GM19372 (cell line): ENCODE data around the gene ALDH16A1.

Experiments used
- ATAC-seq: cut with Tn5 transposase; IDR thresholded peaks from one replicate; pipeline ENCODE4 v1.9.1; 2021; ENCODE audit warnings: mild to moderate bottlenecking, low read depth, moderate library complexity; ENCODE audit not compliant: unreplicated experiment

The ALDH16A1 gene

DNA sequence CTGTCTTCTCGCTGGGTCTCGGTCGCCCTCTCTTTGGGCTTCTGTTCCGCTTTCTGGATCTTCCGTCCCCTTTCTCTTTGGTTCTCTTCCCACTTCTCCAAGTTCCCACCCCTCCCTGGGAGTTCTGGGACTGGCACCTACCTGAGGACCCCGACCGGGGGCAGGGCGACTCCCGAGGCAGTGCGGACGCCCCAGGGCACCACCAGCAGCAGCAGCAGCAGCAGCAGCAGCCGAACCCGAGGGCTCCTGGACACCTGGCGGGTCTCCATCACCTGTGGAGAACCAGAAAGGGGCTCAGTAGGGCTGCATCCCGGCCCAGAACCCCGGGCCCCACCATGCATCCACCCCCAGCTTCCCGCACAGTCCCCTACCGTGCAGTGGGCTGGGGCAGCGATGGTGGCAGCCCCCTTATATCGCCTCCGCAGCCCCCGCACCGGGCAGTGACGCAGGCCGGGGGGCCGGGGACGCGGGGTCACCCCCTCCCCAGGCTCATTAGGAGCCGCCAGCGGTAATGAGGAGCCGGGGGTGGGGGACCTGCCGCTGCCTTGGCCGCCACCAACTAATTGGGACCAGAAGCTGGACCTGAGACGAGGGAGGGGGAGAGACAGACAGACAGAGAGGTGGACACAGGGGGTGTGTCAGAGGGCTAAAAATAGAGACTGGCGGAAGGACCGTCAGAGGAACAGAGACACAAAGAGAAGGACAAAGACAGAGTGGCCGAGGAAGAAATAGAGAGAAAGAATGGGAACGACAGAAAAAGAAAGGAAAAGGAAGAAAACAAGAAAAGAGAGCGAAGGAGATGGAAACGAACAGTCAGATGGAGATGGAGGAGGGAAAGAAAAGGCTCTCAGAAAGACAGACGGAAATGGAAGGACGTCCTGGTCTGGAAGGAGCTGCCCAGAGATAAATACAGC is 29.7 kb upstream of the ALDH16A1 start, which contains the start of gene PTH2:
Gene PTH2, minus strand, starts transcription at position 371 of the 914 bp plus-strand sequence. Its CDS starts 102 bp downstream, at position 269.
- ATAC-seq = no peak

DNA sequence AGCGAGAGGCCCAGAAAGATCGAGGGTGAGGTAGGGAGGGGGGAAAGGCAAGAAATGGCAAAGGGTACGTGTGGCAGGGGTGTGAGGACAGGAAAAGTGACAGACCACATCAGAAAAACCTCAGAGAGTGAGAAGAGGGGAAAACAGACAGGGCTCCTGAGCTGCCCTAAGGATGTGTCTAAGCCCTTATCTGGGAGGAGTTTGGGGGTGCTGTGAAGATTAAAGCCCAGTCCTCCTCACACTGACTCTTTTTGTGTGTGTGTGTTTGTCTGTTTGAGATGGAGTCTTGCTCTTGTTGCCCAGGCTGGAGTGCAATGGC is 29.1 kb upstream of the ALDH16A1 start:
- no peak for ATAC-seq

DNA sequence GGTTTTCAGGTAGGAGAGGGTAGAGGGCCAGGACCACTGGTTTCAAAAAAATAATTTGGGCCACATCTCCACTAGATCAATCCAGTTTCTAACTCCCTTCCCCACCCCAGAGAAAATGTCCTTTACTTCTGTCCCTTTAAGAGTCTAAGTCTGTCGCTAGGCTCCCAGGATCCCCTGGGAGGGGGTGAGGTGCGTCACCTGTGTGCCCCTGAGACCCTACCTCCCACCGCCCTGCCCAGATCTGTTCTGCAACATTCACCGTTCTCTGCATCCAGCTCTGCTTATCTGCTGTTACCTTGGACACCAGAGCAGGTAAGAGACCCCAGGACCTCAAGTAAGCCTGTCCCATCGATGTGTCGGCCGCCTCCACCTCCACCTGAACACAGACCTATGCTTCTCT is 27.8 kb upstream of the ALDH16A1 start, which contains the start of gene GFY:
Gene GFY, plus strand, starts transcription at position 211 of the 400 bp plus-strand sequence. CDS start 1,043 bp downstream, outside the sequence.
- no peak for ATAC-seq

DNA sequence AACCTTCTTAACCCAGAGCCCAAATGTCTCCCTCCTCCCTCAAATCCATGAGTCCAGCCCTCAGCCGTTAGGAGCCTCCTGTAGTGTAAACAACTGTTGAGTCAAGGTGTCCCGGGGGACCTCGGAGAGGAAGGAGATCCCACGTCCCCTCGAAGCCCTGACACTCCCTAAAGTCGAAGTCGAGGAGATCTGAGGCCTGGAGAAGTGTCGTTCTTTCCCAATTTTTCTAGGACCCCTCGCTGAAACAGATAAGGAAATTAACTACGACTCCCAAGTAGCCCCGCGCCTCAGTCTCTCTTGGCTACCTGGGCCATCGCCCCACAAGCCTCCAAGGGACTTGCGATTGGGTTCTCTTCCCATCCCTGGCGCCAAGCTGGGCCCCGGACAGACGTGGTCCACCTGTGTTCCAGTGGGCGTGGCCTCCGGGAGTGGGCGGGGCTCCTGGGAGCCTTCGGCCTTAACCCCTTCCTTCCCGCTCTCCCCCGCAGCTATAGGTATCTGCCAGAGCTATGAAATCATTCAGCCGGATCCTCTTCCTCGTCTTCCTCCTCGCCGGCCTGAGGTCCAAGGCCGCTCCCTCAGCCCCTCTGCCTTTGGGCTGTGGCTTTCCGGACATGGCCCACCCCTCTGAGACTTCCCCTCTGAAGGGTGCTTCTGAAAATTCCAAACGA is 27.0 kb upstream of the ALDH16A1 start:
- no peak for ATAC-seq

DNA sequence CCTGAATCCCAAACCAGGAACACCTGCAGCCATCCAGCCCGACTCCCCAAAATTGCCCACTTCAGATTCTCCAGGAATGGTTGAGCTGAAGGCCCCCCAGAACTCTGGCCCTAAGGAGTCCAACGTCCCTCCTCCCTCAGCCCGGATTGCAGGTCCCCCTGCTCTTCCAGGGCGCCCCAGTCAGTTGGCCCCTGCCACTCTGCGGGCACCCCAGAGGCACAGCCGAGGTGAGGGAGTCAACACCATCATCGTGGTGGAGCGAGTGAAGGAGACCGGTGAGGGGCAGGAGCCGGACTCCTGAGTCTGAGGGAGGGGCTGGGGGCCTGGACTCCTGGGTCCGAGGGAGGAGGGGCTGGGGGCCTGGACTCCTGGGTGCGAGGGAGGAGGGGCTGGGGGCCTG is 25.7 kb upstream of the ALDH16A1 start:
- no peak for ATAC-seq

DNA sequence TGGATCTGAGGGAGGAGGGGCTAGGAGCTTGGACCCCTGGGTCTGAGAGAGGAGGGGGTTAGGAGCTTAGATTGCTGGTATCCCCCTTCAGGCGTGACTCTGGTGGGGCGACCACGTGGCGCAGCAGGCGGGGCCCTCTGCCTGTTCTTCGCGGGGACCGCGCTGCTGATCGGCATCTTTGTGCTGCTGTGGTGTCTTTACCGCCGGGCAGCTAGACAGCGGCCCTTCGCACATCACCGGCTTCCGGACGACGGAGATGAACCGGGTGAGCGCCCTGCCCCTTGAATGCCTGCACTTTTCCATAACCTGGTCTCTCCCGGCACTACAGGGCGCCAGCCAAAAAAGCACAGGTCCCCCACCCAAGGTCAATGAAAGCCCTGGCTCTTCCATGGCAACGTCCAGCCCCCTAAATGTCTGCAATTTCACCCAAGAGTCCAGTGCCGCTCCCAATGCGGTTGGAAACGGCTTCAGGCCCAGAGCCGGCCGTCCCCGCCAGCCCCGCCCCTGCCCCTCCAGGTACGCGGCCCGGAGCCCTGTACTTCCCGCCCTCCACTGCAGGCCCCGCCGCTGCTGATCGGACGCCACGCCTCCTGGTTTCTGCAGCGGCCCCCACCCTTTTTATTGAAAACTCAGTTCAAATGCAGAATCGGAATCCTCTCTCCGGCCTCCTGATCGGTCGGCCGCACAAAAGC is 25.0 kb upstream of the ALDH16A1 start:
- no peak for ATAC-seq

DNA sequence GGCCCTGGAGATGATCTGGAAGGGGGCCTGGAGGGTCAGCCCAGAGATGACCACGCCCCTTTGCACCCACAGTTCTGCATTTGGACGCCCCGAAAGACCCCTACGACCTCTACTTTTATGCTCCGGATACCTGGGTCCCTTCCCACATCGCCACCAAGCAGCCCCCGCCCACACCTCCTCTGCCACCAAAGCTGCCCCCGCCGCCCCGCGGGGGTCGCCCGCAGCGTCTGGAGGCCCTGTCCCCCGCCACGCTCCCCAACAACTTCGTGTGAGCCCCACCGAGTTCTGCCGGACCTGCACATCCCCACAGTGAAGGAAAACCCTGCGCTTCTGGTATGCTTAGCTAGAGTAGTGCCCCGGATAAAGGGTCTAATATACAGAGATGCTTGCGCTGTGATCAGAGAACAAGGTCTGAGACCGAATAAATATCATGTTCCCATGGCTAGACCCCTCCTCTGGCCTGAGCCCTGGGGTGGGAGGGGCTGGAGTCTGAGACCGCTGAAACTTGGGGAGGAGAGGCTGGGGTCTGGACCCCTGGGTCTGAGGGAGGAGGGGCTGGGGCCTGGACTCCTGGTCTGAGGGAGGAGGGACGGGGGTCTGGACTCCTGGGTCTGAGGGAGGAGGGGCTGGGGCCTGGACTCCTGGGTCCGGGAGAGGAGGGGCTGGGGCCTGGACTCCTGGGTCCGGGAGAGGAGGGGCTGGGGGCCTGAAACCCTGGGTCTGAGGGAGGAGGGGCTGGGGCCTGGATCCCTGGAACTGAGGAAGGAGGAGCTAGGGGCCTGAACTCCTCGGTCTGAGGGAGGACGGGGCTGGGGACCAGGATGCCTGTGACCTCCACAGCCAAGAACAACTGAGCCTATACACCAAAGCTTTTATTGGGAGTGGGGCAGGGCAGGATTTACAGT is 24.2 kb upstream of the ALDH16A1 start:
- no peak for ATAC-seq

DNA sequence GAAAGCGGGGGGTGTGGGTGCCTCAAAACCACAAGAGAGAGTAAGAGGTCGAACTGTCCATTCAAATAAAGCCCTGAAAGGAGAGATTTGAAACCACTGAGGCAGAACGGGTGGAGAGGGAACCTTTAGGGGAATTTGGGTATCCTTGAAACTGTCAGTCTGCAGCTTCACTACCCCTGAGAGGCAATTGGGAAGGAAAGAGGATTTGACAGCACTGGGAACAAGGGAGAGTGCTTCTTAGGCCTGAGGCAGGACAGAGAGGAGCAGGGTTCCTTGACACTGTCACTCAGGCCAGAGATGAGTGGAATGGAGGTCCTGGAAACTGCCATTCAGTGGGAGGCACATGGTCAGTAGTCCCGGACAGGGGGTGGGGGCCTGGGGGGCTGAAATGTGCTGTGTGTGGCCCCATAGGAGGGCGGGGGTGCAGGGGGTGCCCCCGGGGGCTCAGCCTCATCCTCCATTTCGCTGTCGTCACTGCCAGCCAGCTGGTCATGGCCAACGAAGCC is 22.8 kb upstream of the ALDH16A1 start:
- no peak for ATAC-seq

DNA sequence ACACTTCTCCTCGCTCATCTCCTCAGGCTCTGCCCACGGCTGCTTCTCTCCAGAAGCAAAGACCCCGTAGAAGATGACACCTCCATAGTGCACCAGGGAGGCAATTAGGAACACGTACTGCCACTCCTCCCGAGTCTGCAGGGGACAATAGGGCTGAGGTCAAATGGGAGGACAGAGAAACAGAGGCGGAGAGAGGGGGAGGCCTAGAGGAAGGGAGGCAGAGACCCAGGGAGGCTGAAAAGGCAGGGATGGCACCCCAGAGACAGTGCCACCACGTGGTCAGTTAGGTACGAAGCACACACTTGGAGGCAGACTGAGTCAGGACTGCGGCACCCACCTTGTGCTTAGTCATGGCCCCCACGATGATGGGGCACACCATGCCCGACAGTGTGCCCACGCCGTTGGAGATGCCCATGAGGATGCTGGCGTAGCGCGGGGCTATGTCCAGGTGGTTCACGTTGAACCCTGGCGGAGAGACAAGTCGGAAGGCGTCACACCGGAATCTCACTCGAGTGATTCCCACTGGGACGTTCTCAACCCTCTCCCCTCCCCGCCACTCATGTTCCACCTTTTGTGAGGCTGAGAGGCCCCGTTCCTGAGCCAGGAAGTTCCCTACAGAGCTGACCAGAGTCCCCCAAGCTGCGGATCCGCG is 22.2 kb upstream of the ALDH16A1 start:
- ATAC-seq = no peak

DNA sequence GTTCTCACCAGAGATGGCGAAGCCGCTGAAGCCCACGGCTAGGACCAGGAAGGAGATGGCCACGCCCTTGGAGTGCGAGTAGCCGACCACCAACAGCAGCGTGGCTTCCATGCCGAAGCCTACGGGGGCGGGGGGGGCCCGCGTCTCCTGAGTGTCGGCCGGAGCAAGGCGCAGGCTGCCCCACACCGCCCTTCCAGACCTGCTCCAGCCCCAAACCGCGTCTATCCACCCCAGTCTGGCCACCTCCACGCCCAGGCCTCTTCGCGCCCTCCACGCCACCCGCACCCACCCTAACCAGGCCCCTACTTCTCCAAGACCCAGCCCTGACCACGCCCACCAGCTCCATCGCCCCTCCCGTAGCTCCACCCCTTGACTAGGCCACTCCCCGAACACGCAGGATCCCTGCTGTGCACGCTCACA is 21.7 kb upstream of the ALDH16A1 start:
- ATAC-seq = no peak

DNA sequence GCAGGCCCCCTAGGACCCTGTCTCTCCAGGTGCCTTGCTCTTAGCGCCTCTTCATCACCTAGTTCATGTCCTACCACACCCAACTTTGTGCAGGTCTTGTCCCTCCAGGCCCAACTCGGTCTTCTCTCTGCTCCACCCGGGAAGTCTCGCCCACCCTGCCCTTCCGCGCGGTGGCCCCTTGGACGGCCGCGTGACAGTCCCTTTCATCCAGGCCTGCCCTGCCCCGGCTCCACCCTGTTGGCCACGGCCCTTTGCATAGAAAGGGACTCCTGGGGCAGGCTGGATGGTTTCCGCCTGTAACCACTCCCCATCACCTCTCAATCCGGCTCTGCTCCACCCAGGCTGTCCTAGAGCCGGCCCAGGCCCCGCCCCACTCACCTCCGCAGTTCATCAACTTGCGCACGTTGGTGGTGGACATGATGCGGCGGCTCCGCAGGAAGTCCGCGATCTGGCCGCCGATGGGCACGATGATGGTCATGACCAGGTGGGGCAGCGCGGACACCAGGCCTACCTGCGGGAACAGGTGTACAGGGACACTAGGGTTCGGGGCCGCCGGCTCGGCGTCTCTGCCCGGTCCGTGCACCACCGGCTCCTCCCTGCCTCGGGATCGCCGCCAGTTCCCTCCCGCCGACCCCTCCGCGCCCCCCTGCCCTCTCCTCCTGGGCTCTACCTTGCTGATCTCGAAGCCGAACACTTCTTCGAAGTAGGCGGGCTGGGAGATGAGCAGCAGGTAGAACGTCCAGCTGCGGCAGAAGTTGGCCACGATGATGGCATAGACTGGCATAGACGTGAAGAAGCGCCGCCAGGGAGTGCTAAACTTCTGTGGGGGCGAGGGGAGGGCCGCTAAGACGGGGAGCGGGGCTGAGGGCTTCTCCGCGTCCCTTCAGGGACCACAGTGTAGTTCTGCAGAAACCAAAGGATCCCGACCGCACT is 20.6 kb upstream of the ALDH16A1 start:
- ATAC-seq = no peak

DNA sequence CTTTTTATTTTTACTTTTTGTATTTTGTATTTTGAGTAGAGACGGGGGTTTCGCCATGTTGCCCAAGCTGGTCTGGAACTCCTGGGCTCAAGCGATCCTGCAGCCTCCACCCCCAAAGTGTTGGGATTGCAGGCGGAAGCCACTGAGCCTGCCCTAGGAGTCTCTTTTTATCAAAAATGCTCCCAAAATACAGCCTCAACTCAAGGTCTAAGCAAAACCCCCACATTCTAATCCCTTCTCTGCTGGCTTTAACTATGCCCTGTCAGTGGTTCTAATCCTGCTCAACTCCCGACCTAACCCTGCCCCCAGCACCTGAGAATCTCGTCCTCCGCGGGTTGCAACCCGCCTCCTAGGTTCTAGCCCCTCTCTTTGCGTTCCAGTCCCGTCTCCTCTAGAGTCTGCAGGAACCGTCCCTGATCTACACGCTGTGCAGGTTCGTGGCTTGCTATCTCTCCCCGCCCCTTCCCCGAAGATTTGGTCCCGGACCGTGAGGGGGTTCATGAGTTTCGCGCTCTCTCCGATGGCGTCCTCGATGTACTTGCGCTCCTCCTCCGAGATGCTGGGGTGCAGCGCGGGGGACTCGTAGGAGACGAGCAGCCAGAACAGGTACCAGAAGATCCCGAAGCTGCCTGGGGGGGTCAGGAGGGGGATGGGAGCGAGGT is 19.7 kb upstream of the ALDH16A1 start:
- no peak for ATAC-seq

DNA sequence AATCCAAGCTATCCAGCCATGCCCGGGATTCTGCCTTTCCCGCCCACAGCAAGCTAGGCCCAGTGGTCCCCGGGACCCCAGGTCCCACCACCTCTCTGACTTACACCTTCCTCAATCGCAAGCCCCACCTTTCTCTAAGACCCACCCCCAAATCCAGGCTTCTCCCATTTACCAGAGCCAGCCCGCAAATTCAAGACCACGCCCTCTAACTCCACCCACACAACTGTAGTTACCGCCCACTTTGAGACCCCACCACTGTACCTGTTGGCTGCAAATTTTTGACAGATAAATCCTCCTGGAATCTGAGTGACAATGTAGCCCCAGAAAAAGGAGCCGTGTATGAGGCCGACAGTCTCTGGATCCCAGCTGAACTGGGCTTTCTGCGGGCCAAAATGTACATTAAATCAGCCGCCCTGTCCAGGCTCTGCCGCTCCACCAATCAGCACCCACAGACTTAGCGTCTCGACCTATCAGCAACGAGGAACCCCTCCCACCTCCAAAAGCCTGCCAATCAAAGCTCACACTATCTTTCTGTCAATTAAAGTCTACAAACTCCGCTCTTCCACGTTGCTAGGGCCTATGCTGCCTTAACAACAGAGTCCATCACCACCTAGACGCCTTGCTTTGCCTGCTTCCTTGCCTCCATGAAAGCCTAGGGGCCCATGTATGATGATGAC is 18.0 kb upstream of the ALDH16A1 start:
- no peak for ATAC-seq

DNA sequence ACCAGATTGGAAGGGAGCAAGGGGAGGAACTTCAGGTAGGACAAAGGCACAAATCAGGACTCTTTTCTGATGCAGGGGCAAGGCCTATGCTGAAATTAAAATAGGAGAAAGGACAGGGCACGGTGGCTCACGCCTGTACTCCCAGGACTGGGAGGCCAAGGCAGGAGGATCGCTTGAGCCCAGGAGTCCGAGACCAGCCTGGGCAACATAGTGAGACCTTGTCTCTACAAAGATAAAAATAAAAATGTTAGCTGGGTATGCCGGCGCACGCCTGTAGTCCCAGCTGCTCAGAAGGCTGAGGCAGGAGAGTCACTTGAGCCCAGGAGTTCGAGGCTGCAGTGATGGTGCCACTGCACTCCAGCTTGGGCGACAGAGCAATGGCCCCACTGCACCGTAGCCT is 17.4 kb upstream of the ALDH16A1 start:
- no peak for ATAC-seq

DNA sequence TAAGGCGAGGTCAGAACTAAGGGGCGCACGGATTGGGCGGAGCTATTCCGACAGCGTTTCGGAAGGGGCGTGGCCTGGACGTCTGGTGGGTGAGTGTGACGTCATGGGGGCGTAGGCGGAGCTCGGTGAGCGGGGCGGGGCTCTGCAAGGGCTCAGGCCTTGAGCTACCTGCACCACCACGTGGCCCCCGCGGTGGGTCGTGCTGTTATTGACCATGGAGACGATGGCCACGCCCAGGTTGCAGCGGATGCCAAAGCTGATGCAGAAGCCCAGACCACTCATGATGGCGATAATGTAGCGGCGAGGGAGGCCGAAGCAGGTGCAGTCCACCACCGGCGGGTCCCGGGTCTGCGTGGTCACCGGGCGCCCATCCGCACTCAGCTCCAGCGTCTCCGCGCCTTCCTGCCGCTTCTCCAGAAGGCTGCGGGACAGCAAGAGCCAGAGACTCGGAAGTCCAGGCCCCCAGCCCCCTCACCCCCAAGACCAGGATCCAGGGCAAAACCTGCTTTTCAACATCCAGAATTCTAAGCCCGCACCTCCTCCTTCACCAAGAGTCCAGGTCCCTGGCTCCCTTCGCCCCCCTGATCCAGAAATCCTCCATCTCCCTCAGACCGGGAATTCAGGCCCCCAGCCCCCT is 16.5 kb upstream of the ALDH16A1 start:
- ATAC-seq = no peak

DNA sequence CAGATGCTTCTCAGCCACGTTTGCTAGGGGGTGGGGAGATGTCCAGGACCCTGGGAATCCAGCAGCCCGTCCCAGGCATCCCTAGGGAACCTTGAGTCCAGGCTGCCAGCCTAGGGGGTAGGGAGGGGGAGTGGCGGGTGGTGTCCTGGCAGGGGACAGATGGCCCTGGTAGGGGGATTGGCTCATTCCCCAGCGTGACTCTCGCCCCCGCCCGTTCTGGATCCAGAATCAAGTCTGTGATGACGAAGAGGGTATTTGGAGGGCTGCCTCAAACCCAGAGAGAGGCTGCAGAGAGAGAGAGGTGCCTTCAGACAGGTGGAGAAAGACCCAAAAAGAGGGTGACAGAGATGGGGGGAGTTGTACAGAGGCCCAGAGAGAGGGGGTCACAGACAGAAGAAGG is 15.8 kb upstream of the ALDH16A1 start:
- ATAC-seq = no peak

DNA sequence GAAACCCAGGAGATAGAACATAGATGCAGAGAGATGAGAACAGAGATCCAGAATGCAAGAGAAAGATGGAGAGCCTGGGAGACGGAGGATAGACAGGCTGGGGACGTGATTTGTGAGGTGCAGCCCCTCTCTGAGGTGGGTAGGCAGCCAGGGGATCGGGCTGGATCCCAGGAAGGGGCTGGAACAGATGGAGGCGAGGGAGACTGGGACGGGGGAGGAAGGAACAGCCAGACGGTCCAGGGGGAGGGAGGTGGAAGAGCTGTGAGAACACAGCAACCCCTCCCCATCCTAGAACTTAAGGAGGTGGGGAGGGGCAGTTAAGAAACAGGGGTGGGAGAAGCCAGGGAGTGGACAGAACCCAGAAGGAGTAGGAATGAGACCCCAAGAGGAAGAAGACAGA is 14.8 kb upstream of the ALDH16A1 start:
- ATAC-seq = no peak
